Stimulated activated memory B cell treated with anti-CD40 and anti-IgM and Interleukin-4, amounts not matched to agents 10 μg/mL and 1 μg/mL and 100 μg/mL, for 72 hours (primary cell): ENCODE data around the gene SHROOM4.

ENCODE experiments used
- ATAC-seq: fragments of 150-1000 bp; cut with Tn5 transposase; 2 replicates; pipeline ENCODE4 v1.10.0; 2021
- H3K27ac Mint-ChIP-seq: one replicate; pipeline ENCODE4 v1.8.0; 2022; ENCODE audit warnings: mild to moderate bottlenecking, mixed read lengths
- H3K27me3 Mint-ChIP-seq: one replicate; pipeline ENCODE4 v1.8.0; 2022; ENCODE audit warnings: mixed read lengths
- H3K36me3 Mint-ChIP-seq: one replicate; pipeline ENCODE4 v1.8.0; 2022; ENCODE audit warnings: mixed read lengths
- H3K4me1 Mint-ChIP-seq: one replicate; pipeline ENCODE4 v1.8.0; 2022; ENCODE audit warnings: mixed read lengths
- H3K4me3 Mint-ChIP-seq: one replicate; pipeline ENCODE4 v1.8.0; 2022; ENCODE audit warnings: mild to moderate bottlenecking, moderate library complexity, mixed read lengths
- H3K9me3 Mint-ChIP-seq: one replicate; pipeline ENCODE4 v1.8.0; 2022; ENCODE audit warnings: mixed read lengths

Gene SHROOM4

DNA sequence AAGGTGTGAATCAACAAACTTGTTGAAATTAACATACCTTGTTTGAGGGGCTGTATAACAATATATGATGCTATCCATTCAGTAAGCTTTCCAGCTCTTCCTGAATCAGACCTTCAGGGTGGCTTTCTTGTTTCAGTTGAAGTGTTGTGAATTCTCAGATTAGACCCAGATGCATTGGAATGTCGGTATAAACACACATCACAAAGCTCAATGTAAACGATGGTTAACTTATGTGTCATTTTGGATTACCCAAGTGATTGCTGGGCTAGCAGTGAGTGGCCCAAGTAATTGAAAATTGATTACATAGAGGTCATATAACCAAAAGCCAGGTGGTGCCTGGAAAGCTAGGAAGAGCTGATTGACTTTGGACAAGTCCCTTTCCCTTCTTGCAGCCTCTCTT, 115.0 kb downstream of the SHROOM4 start:
- Mint-ChIP-seq H3K4me1 (no peaks in the 10 kb centered on the region), H3K36me3 (no peaks in the 10 kb centered on the region), H3K27me3 (no peaks in the 10 kb centered on the region), H3K4me3 (no peak overlapping the region), H3K27ac (no peak overlapping the region), H3K9me3 (peaks cover 3% of the 10 kb centered on the region)
- ATAC-seq: no peak

DNA sequence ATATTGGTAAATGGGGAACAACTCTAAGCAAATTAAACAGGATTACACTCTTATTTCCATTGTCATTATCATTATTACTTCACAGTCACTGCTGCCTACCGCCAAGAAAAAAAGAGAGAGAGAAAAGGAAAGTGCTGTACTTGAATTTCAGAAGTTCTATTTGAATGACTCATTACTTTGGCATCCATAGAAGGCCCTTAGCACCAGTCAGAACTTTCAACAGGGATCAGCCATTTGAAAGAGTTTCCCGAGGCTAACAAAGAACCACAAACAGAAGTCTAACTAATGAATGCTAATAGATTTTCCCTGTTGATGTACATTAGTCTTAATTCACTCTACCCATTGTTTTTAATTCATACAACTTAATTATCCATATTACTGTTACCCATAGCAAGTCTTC, 116.3 kb downstream of the SHROOM4 start:
- Mint-ChIP-seq H3K36me3 (no peaks in the 10 kb centered on the region), H3K27ac (no peak overlapping the region), H3K4me1 (no peaks in the 10 kb centered on the region), H3K4me3 (no peak overlapping the region), H3K9me3 (no peaks in the 10 kb centered on the region), H3K27me3 (peaks cover 5% of the 10 kb centered on the region)
- no peak for ATAC-seq

DNA sequence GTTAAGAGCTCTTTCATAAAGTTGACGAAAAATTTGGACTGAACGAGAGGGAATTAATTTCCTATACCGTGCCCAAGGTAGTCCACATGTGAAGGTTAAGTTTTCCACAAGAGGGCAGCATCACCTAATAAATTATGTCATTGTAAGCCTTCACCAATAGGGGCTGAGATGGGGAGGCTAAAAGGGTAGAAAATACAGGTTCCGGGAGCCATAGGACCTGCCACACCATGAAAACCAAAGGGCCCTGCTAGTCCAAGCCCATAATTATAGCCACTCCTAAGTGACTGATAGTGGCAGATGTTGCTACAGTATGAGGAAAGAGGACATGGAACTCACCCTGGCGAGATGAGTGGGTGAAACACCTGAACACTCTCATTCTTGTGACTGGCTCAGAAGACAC, 122.2 kb downstream of the SHROOM4 start:
- Mint-ChIP-seq H3K4me1 (no peaks in the 10 kb centered on the region), H3K27ac (no peak overlapping the region), H3K36me3 (no peaks in the 10 kb centered on the region), H3K4me3 (no peak overlapping the region), H3K27me3 (peaks cover 8% of the 10 kb centered on the region), H3K9me3 (no peaks in the 10 kb centered on the region)
- ATAC-seq: peak; percentile 63

DNA sequence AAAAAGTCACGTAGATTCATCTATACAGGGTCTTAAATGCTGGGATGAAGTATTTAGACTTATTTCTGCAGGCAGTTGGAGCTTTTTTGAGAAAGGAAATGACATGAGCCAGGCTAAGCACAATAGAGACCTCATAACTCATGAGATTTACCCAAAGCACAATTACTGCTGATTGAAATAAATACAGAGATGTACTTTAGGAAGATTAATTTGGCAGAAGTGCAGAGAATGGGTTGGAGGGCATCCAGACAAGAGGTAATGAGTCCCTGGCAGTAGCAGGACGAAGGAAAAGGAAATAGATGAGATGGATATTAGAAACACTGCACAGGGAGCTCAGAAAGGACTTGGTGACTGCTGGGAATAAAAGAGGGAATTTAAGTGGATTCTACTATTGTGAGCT, 129.1 kb downstream of the SHROOM4 start:
- no peaks in the 10 kb centered on the region for H3K36me3 Mint-ChIP-seq
- H3K4me3 Mint-ChIP-seq: no peak overlapping the region
- H3K9me3 Mint-ChIP-seq: no peaks in the 10 kb centered on the region
- ATAC-seq: no peak
- H3K27me3 Mint-ChIP-seq: no peaks in the 10 kb centered on the region
- H3K27ac Mint-ChIP-seq: no peak overlapping the region
- no peaks in the 10 kb centered on the region for H3K4me1 Mint-ChIP-seq

DNA sequence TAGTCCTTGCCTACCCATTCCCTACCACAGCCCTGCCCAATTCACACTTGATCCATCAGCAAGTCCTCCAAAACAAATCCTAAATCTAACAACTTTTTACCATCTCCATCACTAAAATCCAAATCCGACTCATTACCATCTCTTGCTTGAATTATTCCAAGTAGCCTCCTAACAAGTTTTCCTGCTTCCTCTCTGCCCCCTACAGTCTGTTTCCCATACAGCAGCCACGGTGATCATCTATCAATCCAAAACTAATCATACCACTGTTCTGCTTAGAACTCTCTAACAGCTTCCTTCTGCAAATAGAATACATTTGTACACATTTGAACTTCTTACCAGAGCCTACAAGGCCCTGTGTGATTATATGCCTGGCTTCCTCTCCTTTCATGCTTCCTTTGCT, 133.0 kb downstream of the SHROOM4 start:
- Mint-ChIP-seq H3K9me3 (no peaks in the 10 kb centered on the region), H3K4me1 (no peaks in the 10 kb centered on the region), H3K27me3 (no peaks in the 10 kb centered on the region), H3K27ac (no peak overlapping the region), H3K4me3 (no peak overlapping the region), H3K36me3 (no peaks in the 10 kb centered on the region)
- ATAC-seq: no peak

DNA sequence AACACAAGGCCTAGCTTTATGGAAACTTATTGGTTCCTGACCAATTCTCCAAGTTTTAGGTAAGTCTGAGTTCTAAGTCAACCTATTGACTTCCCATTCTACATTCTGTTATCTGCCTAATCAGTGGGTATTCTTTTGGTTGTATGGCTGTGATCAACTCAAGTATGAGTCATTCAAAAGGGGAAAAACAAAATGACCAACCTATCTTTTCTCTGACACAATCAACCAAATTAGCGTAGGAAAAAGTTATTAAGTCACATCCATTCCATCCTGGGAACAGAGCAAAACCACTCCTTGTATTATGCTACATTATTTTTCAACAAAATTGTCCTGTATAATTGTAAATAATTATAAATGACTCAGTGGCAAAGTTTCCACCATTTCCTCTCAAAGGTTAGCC, 136.2 kb downstream of the SHROOM4 start:
- no peak overlapping the region for H3K27ac Mint-ChIP-seq
- H3K27me3 Mint-ChIP-seq: no peaks in the 10 kb centered on the region
- no peak for ATAC-seq
- no peaks in the 10 kb centered on the region for H3K36me3 Mint-ChIP-seq
- no peaks in the 10 kb centered on the region for H3K9me3 Mint-ChIP-seq
- no peaks in the 10 kb centered on the region for H3K4me1 Mint-ChIP-seq
- no peak overlapping the region for H3K4me3 Mint-ChIP-seq

DNA sequence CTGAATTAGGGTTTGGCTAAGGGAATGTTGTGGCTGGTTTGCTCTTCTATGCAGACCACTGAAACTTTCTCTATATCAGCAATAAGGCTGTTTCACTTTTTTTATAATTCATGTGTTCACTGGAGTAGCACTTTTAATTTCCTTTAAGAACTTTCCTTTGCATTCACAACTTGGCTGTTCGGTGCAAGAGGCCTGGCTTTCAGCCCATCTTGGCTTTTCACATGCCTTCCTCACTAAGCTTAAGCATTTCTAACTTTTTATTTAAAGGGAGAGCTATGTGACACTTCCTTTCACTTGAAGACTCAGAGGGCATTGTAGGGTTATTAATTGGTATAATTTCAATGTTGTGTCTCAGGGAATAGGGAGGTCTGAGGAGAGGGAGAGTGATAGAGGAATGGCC, 142.3 kb downstream of the SHROOM4 start:
- no peaks in the 10 kb centered on the region for H3K9me3 Mint-ChIP-seq
- no peak overlapping the region for H3K4me3 Mint-ChIP-seq
- H3K36me3 Mint-ChIP-seq: no peaks in the 10 kb centered on the region
- no peak for ATAC-seq
- no peaks in the 10 kb centered on the region for H3K27me3 Mint-ChIP-seq
- no peaks in the 10 kb centered on the region for H3K4me1 Mint-ChIP-seq
- H3K27ac Mint-ChIP-seq: no peak overlapping the region

DNA sequence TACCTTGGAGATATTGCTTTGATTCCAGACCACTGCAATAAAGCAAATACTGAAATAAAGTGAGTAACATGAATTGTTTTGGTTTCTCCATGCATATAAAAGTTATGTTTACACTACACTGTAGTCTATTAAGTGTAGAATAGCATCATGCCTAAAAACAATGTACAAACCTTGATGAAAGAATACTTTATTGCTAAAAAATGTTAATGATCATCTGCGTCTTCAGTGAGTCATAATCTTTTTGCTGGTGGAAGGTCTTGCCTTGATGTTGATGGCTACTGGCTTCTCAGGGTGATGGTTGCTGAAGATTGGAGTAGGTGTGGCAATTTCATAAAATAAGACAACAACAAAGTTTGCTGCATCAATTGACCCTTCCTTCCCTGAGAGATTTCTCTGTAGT, 145.1 kb downstream of the SHROOM4 start:
- no peak overlapping the region for H3K27ac Mint-ChIP-seq
- ATAC-seq: no peak

DNA sequence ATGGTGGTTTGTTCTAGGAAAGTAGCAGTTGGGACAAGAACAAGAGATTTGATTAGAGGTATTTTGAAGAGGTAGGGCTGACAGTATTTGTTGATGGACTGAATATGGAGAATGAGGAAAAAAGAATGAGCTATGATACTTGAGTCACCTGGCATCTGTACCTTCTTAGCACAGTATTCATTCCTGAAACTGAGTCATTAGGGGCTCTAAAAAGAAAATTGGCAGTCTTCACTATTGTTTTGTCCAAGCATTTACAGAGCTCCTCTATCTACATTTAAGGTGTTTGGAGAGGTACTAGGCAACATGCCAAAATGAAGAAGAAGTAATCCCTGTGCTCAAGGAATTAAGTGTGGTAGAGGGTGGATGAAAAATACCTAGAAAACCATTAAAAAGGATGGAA, 165.8 kb downstream of the SHROOM4 start:
- H3K4me1 Mint-ChIP-seq: no peaks in the 10 kb centered on the region
- no peak for ATAC-seq
- no peak overlapping the region for H3K4me3 Mint-ChIP-seq
- H3K9me3 Mint-ChIP-seq: no peaks in the 10 kb centered on the region
- H3K27ac Mint-ChIP-seq: no peak overlapping the region
- no peaks in the 10 kb centered on the region for H3K36me3 Mint-ChIP-seq
- no peaks in the 10 kb centered on the region for H3K27me3 Mint-ChIP-seq

More for the DNA sequence above, 145.1 kb downstream of the SHROOM4 start:
- Mint-ChIP-seq H3K4me3 (no peak overlapping the region), H3K4me1 (no peaks in the 10 kb centered on the region), H3K36me3 (no peaks in the 10 kb centered on the region), H3K9me3 (no peaks in the 10 kb centered on the region), H3K27me3 (peaks cover 2% of the 10 kb centered on the region)

DNA sequence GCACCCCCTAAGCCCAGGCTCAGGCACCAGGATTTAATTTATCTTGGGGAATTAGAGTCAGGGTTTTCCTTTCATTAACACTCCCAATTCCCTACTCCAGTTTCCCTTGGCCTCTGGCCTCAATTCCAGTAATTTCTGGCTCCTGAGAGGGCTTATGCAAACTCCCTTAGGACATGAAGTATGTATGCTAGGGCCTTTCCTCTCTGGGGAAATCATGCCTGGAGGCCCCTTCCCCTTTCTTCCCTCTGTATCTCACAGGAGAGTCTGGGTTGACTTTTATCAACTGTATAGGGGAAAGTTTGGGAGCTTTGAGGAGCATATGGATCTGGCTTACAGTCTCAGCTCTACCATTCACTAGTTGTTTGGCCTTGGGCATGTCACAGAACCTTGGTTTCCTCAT, 169.5 kb downstream of the SHROOM4 start:
- Mint-ChIP-seq H3K9me3 (no peaks in the 10 kb centered on the region), H3K4me3 (no peak overlapping the region), H3K4me1 (no peaks in the 10 kb centered on the region), H3K27ac (no peak overlapping the region), H3K36me3 (no peaks in the 10 kb centered on the region), H3K27me3 (no peaks in the 10 kb centered on the region)
- ATAC-seq: no peak

DNA sequence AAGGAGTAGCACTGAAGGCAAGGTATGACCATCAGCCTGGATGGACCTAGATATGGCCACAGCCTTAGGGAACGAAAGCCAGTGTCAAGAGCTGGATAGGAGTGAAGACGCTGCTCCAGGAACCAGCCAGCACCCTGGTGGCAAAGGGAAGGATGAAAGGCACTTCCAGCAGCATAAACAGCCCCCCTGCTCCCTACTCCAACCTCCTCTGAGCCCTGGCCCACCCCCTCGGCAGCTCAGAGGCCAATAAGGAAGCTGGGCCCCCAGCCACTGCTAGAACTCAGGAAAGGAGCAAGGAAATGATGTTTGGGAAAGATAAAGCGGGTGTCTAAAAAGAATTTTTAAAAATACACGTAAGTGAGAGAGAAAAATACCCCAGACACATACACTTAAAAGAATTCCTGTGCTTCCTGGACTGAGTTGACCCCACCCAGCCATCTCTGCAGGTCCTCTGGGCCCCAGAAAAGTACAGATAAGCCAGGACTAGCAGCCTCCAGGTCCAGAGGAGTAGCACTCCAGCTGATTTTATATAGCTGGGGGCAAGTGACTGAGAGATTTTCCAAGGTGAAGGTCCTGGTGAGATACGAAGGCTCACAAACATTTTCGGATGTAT, 170.4 kb downstream of the SHROOM4 start:
- H3K4me1 Mint-ChIP-seq: no peaks in the 10 kb centered on the region
- H3K4me3 Mint-ChIP-seq: no peak overlapping the region
- no peaks in the 10 kb centered on the region for H3K9me3 Mint-ChIP-seq
- ATAC-seq: no peak
- H3K27me3 Mint-ChIP-seq: no peaks in the 10 kb centered on the region
- H3K27ac Mint-ChIP-seq: no peak overlapping the region
- no peaks in the 10 kb centered on the region for H3K36me3 Mint-ChIP-seq

DNA sequence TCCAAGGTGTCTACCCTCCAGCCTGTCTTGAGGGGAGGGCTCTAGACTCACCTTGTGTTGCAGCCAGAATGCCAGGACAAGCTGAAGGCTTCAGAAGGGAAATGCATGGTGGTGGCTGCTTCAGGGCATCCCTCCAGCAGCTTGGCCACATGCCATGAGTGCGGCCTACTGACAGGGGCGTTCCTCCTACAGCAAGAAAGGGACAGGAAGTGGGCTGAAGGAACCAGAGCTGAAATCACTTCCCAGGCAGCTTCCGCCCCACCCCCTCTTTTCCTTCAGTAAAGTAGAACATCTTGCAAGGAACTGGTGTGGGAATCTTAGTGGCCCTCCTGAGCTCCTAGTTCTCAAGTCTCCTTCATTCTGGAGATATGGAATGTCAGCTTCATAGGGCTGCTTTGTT, 175.9 kb downstream of the SHROOM4 start:
- H3K9me3 Mint-ChIP-seq: no peaks in the 10 kb centered on the region
- H3K27ac Mint-ChIP-seq: no peak overlapping the region
- H3K36me3 Mint-ChIP-seq: no peaks in the 10 kb centered on the region
- no peak overlapping the region for H3K4me3 Mint-ChIP-seq
- H3K27me3 Mint-ChIP-seq: peaks cover 9% of the 10 kb centered on the region
- no peaks in the 10 kb centered on the region for H3K4me1 Mint-ChIP-seq
- no peak for ATAC-seq

DNA sequence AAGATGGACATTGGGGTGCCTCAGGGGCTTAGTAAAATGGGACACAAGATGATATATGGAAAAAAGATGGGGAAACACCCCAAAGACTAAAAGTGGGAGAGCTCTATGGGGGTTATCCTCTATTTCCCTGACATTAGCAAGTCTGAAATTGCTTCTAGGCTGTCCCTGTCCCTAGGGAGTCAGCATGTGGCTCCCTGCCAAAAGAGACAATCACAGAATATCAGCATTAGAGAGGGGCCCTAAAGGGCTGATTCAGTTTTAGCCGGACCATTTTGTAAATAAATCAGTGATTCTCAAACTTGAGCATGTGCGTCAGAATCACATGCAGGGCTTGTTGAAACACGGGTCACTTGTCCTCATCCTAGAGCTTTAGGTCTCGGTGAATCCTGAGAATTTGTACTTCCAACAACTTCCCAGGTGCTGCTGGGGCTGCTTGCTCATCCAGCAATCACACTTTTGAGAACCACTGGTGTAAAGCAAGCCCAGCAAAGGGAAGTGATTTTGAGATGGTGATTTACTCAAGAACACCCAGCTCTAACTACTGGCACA, 178.1 kb downstream of the SHROOM4 start:
- Mint-ChIP-seq H3K27ac (no peak overlapping the region), H3K36me3 (no peaks in the 10 kb centered on the region), H3K27me3 (peaks cover 9% of the 10 kb centered on the region), H3K4me1 (no peaks in the 10 kb centered on the region), H3K9me3 (no peaks in the 10 kb centered on the region), H3K4me3 (no peak overlapping the region)
- ATAC-seq: no peak

DNA sequence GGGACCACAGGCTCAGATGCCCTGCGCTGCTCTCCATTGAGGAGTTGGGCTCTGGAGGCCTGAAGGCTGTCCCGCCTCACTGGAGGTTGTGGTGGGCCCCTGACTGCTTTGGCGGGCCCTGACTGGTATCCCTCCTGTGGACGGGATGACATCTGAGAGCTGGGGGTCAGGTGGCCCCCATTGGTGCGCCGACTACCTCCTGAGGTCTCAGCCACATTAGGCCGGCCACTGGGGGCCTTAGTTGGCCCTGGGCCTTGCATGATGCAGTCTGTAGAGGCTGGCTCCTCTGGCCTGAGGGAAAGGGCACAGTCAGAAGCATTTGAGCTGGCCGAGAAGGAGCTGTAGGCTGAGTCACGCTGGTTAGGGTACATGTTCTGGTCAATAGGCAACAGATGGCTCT, 178.8 kb downstream of the SHROOM4 start:
- Mint-ChIP-seq H3K9me3 (no peaks in the 10 kb centered on the region), H3K27ac (no peak overlapping the region), H3K4me3 (no peak overlapping the region), H3K36me3 (no peaks in the 10 kb centered on the region), H3K4me1 (no peaks in the 10 kb centered on the region), H3K27me3 (peaks cover 9% of the 10 kb centered on the region)
- ATAC-seq: no peak

DNA sequence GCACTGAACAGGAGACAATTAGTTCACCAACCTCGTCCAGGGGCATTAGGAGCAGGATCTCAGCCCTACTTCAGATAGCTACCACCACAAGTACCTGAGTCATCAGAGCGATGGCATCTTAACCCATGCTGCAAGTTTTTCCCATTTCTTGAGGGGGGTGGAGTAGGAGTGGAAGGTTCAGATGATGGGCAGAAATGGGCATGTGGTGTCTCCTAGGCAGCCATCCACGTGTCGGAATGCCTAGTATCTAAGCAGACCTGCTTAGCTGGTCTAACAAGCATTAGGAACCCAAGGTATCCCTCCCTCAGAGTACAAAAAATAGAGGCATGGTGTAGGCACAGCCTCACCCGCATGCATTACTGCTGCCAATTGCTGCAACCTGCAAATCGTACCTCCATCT, 184.2 kb downstream of the SHROOM4 start:
- Mint-ChIP-seq H3K4me3 (no peak overlapping the region), H3K27ac (no peak overlapping the region), H3K27me3 (no peaks in the 10 kb centered on the region), H3K4me1 (no peaks in the 10 kb centered on the region), H3K9me3 (no peaks in the 10 kb centered on the region), H3K36me3 (no peaks in the 10 kb centered on the region)
- no peak for ATAC-seq

DNA sequence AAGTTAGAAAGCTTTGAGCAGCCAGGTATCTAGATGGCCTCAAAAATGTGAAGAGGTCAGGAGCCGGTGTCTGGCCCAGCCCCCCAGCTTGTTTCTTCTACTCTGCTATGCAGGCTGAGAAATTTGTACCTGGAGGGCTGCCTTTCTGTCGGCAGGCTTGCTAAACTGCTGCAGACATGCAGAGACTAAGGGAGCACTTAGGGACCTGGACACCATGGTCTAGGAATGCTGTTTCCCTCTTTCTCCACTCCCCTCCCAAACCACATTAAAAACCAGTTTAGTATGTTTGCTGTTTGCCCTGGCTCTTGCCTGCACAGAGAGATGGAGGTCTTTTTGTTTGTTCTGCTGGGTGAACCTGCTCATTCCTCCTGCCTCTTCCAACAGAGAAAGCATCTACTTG, 186.3 kb downstream of the SHROOM4 start:
- Mint-ChIP-seq H3K4me1 (no peaks in the 10 kb centered on the region), H3K9me3 (no peaks in the 10 kb centered on the region), H3K27me3 (no peaks in the 10 kb centered on the region), H3K4me3 (no peak overlapping the region), H3K36me3 (no peaks in the 10 kb centered on the region), H3K27ac (no peak overlapping the region)
- no peak for ATAC-seq

DNA sequence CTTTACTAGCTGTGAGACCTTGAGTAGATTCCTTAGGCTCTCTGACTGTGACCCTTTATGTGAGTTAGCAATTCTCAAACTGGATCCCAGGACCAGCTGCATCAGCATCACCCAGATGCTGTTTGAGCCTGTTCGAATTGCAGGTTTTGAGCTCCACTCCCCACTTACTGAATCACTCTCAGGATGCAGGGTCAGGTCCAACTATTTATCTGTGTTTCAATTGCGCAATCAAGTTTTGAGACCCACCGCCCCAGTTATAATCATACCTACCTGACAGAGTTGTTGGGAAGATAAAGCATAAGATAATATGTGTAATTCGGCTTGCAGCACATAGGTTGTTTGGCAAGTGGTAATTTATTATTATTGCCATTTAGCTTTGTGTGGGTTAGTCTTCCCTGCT, 187.6 kb downstream of the SHROOM4 start:
- Mint-ChIP-seq H3K27me3 (no peaks in the 10 kb centered on the region), H3K9me3 (no peaks in the 10 kb centered on the region), H3K4me1 (no peaks in the 10 kb centered on the region), H3K27ac (no peak overlapping the region), H3K36me3 (no peaks in the 10 kb centered on the region), H3K4me3 (no peak overlapping the region)
- no peak for ATAC-seq
